K562 (cell line): ENCODE data around the gene AAR2. TPM values are rescaled to one million over a fixed set of nuclear protein-coding genes. Genes with fewer than 3 reads are reported as not detected.

Experiments
- ATAC-seq: fragments of 200-7000 bp; cut with Tn5 transposase; 3 replicates; pipeline ENCODE4 v1.9.1; 2020; ENCODE audit warnings: moderate library complexity
- BruUV-seq: library from RNA; stranded (reverse); fragments of 400-500 nt; replicated peaks from 2 replicates; lab custom pipeline; 2021; lab: Mats Ljungman, UMichigan
- CTCF ChIA-PET: fragments of 300-600 bp; formaldehyde crosslinking; extraction: SDS; loops from one replicate; lab custom pipeline; 2021; ENCODE audit warnings: low intra/inter-chr PET ratio; lab: Yijun Ruan, JAX
- POLR2A ChIA-PET: fragments of 300-600, 350-650 bp; sonication (Branson Sonifier 250); formaldehyde crosslinking; extraction: SDS; loops from one replicate; lab custom pipeline; 2021; ENCODE audit warnings: antibody characterized with exemption, inconsistent platforms; lab: Yijun Ruan, JAX
- DNase-seq, 4 experiments: peaks; one replicate each; pipeline versions ENCODE4 v3.0.0 to v3.0.0-alpha.2; 2011 to 2018; ENCODE audit warnings: low spot score in 3 of 4, mixed read lengths in 3 of 4; ENCODE audit errors: extremely low read depth in 1 of 4
- FAIRE-seq: peaks from 2 replicates; lab custom pipeline; 2011; peaks lifted over from hg19 to GRCh38; lab: Jason Lieb, UNC
- H2AFZ ChIP-seq: 2 replicates; pipeline ENCODE4 v1.6.0; 2011; ENCODE audit warnings: low read depth, low read length, control low read depth, inconsistent platforms
- H3K27ac ChIP-seq: fragments of 200-600 bp; 3 replicates; pipeline ENCODE4 v1.8.0; 2011; ENCODE audit warnings: low read depth, mild to moderate bottlenecking, control low read depth, inconsistent platforms, low read length, moderate library complexity, mixed read lengths; ENCODE audit errors: extremely low read depth
- H3K27me3 ChIP-seq, 2 experiments: fragments of 300-600 bp in 1 of 2; 2 replicates in 1 of 2; 3 replicates in 1 of 2; pipeline versions ENCODE4 v1.6.0 to v1.8.0; 2011; ENCODE audit warnings: inconsistent platforms in 2 of 2, low read length in 2 of 2, mild to moderate bottlenecking in 1 of 2, mixed read lengths in 1 of 2, moderate library complexity in 1 of 2; ENCODE audit not compliant: control insufficient read depth in 2 of 2, insufficient read depth in 2 of 2
- H3K36me3 ChIP-seq: fragments of 300-600 bp; 3 replicates; pipeline ENCODE4 v1.8.0; 2011; ENCODE audit warnings: mild to moderate bottlenecking, low read length, inconsistent platforms; ENCODE audit not compliant: control insufficient read depth, insufficient read depth
- H3K4me1 ChIP-seq, 2 experiments: fragments of 200-600 bp in 1 of 2; replicated peaks in 1 of 2; 2 replicates in 1 of 2; 3 replicates in 1 of 2; pipeline versions ENCODE4 v1.5.1 to v1.8.0; 2011; ENCODE audit warnings: inconsistent platforms in 2 of 2, low read length in 2 of 2, mild to moderate bottlenecking in 1 of 2, mixed read lengths in 1 of 2, moderate library complexity in 1 of 2; ENCODE audit not compliant: control insufficient read depth in 2 of 2, insufficient read depth in 2 of 2
- H3K4me2 ChIP-seq: 2 replicates; pipeline ENCODE4 v1.6.1; 2011; ENCODE audit warnings: low read length, control low read depth, inconsistent platforms, mixed read lengths; ENCODE audit not compliant: insufficient read depth
- H3K4me3 ChIP-seq: fragments of 200-600 bp; sonication (generic), shearing (Covaris generic); 2 replicates; pipeline ENCODE4 v1.5.1; 2016; ENCODE audit warnings: control low read depth, inconsistent platforms
- H3K79me2 ChIP-seq: fragments of 200-600 bp; 3 replicates; pipeline ENCODE4 v1.8.0; 2011; ENCODE audit warnings: low read length, inconsistent platforms; ENCODE audit not compliant: control insufficient read depth, insufficient read depth
- H3K9ac ChIP-seq, 2 experiments: 2 replicates each; pipeline versions ENCODE4 v1.6.0 to v1.6.1; 2011; ENCODE audit warnings: low read depth in 2 of 2, low read length in 2 of 2, control low read depth in 1 of 2, inconsistent platforms in 1 of 2, mild to moderate bottlenecking in 1 of 2, mixed read lengths in 1 of 2; ENCODE audit not compliant: insufficient read depth in 1 of 2
- H3K9me1 ChIP-seq: one replicate; pipeline ENCODE4 v1.6.0; 2011; ENCODE audit warnings: inconsistent platforms, mild to moderate bottlenecking, low read length, moderate library complexity; ENCODE audit not compliant: control insufficient read depth, insufficient read depth
- H3K9me3 ChIP-seq: replicated peaks from 2 replicates; pipeline ENCODE4 v1.5.1; 2011; ENCODE audit warnings: low read depth, low read length, inconsistent platforms; ENCODE audit not compliant: control insufficient read depth, insufficient read depth
- H4K20me1 ChIP-seq: replicated peaks from 2 replicates; pipeline ENCODE4 v1.6.1; 2011; ENCODE audit warnings: low read length, inconsistent platforms, mixed read lengths; ENCODE audit not compliant: control insufficient read depth, insufficient read depth
- BRD4 ChIP-seq: fragments of 200-600 bp; sonication (generic); IDR thresholded peaks from 2 replicates; pipeline ENCODE4 v1.6.1; 2017; ENCODE audit warnings: inconsistent platforms
- CBFA2T3 ChIP-seq: fragments of 450-650 bp; IDR thresholded peaks from 2 replicates; pipeline ENCODE4 v1.6.1; 2017
- CHD1 ChIP-seq: fragments of 200-600 bp; sonication (generic); IDR thresholded peaks from one replicate; pipeline ENCODE4 v1.6.1; 2012; ENCODE audit warnings: mild to moderate bottlenecking, moderate library complexity, low read length, inconsistent platforms
- DACH1 ChIP-seq: fragments of 450-650 bp; IDR thresholded peaks from 2 replicates; pipeline ENCODE4 v1.6.1; 2018; ENCODE audit not compliant: partially characterized antibody
- FOXJ3 ChIP-seq: sonication (generic); formaldehyde crosslinking; IDR thresholded peaks from 2 replicates; pipeline ENCODE4 v1.4.0; 2020; ENCODE audit warnings: mild to moderate bottlenecking, missing genetic modification reagents
- GABPA ChIP-seq: fragments of 200-800 bp; sonication (Bioruptor generic); conservative IDR thresholded peaks from 2 replicates; pipeline ENCODE4 v1.6.1; 2016; ENCODE audit warnings: low read depth, missing genetic modification characterization, missing compliant biosample characterization
- HMG20A ChIP-seq: fragments of 450-650 bp; formaldehyde crosslinking; conservative IDR thresholded peaks from 2 replicates; pipeline ENCODE4 v1.4.0; 2020; ENCODE audit warnings: mild to moderate bottlenecking, mixed read lengths
- HSF4 ChIP-seq: fragments of 250-450 bp; sonication (Bioruptor Pico); IDR thresholded peaks from 2 replicates; pipeline ENCODE4 v2.1.2; 2022; ENCODE audit warnings: mild to moderate bottlenecking, moderate library complexity, borderline replicate concordance
- NUFIP1 ChIP-seq: fragments of 450-650 bp; IDR thresholded peaks from 2 replicates; pipeline ENCODE4 v1.6.1; 2018; ENCODE audit not compliant: partially characterized antibody
- SMAD2 ChIP-seq: fragments of 150-350 bp; IDR thresholded peaks from 2 replicates; pipeline ENCODE4 v1.6.1; 2014; ENCODE audit warnings: low read depth, mild to moderate bottlenecking, low read length
- ZNF444 ChIP-seq: fragments of 250-450 bp; sonication (Bioruptor Pico); IDR thresholded peaks from 2 replicates; pipeline ENCODE4 v1.4.0; 2020; ENCODE audit warnings: mild to moderate bottlenecking, moderate library complexity
- WGBS: fragments of 100-300 bp; shearing (Covaris generic); methylation state at CpG from one replicate; pipeline ENCODE4 v1.1.6; 2016; ENCODE audit warnings: low coverage, mixed read lengths; ENCODE audit not compliant: insufficient coverage; ENCODE audit errors: missing lambda C conversion rate; 5-methylcytosine and 5-hydroxymethylcytosine counted together
- in situ Hi-C: fragments of 300-500 bp; cut with MboI; formaldehyde crosslinking; loops from 4 replicates; pipeline ENCODE4 v1.15.0; 2018; ENCODE audit warnings: inconsistent platforms, mixed read lengths
- intact Hi-C: fragments of 100-400 bp; cut with micrococcal nuclease; formaldehyde crosslinking; loops from 2 replicates; pipeline ENCODE4 v1.14.2; 2022
- polyA plus RNA-seq, 8 experiments: library from polyadenylated mRNA; depleted of rRNA in 4 of 8; stranded (reverse) in 5 of 8; unstranded in 3 of 8; fragments of >200 nt; fragmentation: Nextera tagmentation in 2 of 8; fragmentation: Illumina TruSeq in 1 of 8; extraction: Ambion mirVana in 2 of 8; extraction: Trizol in 1 of 8; gene quantifications; 2 replicates each; pipeline versions ENCODE4 v1.2.1 to v1.2.3, GENCODE V29; 2011 to 2014; ENCODE audit warnings: inconsistent platforms in 1 of 8, missing spikeins in 1 of 8
- total RNA-seq, 7 experiments: library from RNA; depleted of rRNA in 6 of 7; stranded (reverse); fragments of >200 nt in 6 of 7; fragmentation: Illumina TruSeq in 2 of 7; extraction: Trizol in 2 of 7; gene quantifications; 2 replicates each; pipeline versions ENCODE4 v1.2.1 to v1.2.3, GENCODE V29; 2011 to 2021; ENCODE audit warnings: low replicate concordance in 1 of 7
- TF ChIP-seq, protein P1 (sequence below): fragments of 200-800 bp; sonication (Bioruptor generic); IDR thresholded peaks from 2 replicates; pipeline ENCODE4 v1.6.1; 2017; ENCODE audit warnings: missing genetic modification characterization, missing compliant biosample characterization
- TF ChIP-seq, protein P2 (sequence below): fragments of 450-650 bp; formaldehyde crosslinking; IDR thresholded peaks from 2 replicates; pipeline ENCODE4 v1.4.0; 2022; ENCODE audit warnings: missing genetic modification characterization
- TF ChIP-seq, protein P3 (sequence below): sonication (generic); formaldehyde crosslinking; IDR thresholded peaks from 2 replicates; pipeline ENCODE4 v1.8.0; 2022; ENCODE audit warnings: mild to moderate bottlenecking, low read depth, missing genetic modification reagents
- TF ChIP-seq, protein P4 (sequence below): sonication (generic); formaldehyde crosslinking; IDR thresholded peaks from 2 replicates; pipeline ENCODE4 v1.8.0; 2022; ENCODE audit warnings: mild to moderate bottlenecking, missing genetic modification reagents

Gene AAR2
- total and polyA plus RNA-seq, 9 of the 15 experiments (the other 6 are each of a cell fraction or from before 2014, with no cell fraction given): 6.5 to 36.2 (median 24.7) TPM

DNA sequence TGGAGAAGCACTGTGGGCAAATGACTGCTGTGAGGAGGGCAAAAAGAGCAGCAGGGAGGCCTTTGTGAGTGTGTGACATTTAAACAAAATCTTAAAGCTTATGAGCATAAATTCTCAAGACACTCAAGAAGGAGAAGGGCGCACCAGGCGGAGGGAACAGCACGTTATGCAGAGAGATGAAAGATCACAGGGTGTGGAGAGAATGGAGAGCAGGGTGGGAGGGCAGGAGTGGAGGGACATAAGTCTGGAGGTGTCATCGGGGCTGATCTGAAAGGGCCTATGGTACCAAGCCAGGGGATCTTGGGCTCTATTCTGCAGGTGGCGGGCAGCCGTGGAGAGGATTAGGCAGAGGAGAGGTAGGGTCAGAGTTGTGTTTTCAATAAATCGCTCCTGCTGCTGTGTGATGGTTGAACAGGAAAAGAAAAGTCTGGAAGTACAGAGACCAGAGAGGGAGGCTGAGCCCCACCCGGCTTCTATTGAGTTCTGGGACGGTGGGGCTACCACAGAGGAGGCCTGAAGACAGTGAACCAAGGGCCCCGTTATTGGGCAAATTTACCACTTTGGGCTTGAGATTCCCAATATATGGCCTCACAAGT lies 45.6 kb downstream of the AAR2 start:
- no peak for FAIRE-seq
- Histone ChIP-seq H3K27ac (no peak overlapping the region), H3K9me3 (no peaks in the 10 kb centered on the region), H4K20me1 (no peaks in the 10 kb centered on the region), H3K36me3 (no peaks in the 10 kb centered on the region), H3K4me3 (no peak overlapping the region), H3K4me2 (no peak overlapping the region), H3K9ac (no peak overlapping the region), H3K27me3 (peaks cover 6 to 41% of the 10 kb centered on the region in 2 experiments; a peak in 3 of 5 replicates), H3K4me1 (no peaks in the 10 kb centered on the region), H3K9me1 (no peaks in the 10 kb centered on the region), H3K79me2 (no peaks in the 10 kb centered on the region), H2AFZ (no peak overlapping the region)
- WGBS: 0% methylated on average over 10 of the region's 10 CpGs
- POLR2A ChIA-PET: interaction anchor here (0.6 to 1.1 kb wide), 3 partner anchors 39 to 1405 kb away, joined by 3 to 5 read pairs (median 3); partner anchors contain the start of gene ACSS2
- BruUV-seq: no TSS peak
- no peak for ATAC-seq
- intact Hi-C loops: no loop called here
- no peak for DNase-seq
- in situ Hi-C loops: no loop called here
- CTCF ChIA-PET: no interaction called here
- TF ChIP-seq DACH1 (no peak), ZNF444 (CRISPR knock-in tag) (no peak), NUFIP1 (no peak), BRD4 (no peak), CBFA2T3 (no peak), FOXJ3 (CRISPR knock-in tag) (no peak), SMAD2 (no peak), GABPA (tag) (no peak), HSF4 (CRISPR knock-in tag) (no peak), CHD1 (no peak), HMG20A (CRISPR knock-in tag) (no peak)
- TF ChIP-seq, protein P1, sequence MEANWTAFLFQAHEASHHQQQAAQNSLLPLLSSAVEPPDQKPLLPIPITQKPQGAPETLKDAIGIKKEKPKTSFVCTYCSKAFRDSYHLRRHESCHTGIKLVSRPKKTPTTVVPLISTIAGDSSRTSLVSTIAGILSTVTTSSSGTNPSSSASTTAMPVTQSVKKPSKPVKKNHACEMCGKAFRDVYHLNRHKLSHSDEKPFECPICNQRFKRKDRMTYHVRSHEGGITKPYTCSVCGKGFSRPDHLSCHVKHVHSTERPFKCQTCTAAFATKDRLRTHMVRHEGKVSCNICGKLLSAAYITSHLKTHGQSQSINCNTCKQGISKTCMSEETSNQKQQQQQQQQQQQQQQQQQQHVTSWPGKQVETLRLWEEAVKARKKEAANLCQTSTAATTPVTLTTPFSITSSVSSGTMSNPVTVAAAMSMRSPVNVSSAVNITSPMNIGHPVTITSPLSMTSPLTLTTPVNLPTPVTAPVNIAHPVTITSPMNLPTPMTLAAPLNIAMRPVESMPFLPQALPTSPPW: no peak
- TF ChIP-seq, protein P2, sequence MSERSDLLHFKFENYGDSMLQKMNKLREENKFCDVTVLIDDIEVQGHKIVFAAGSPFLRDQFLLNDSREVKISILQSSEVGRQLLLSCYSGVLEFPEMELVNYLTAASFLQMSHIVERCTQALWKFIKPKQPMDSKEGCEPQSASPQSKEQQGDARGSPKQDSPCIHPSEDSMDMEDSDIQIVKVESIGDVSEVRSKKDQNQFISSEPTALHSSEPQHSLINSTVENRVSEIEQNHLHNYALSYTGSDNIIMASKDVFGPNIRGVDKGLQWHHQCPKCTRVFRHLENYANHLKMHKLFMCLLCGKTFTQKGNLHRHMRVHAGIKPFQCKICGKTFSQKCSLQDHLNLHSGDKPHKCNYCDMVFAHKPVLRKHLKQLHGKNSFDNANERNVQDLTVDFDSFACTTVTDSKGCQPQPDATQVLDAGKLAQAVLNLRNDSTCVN (CRISPR knock-in tag): no peak
- TF ChIP-seq, protein P3, sequence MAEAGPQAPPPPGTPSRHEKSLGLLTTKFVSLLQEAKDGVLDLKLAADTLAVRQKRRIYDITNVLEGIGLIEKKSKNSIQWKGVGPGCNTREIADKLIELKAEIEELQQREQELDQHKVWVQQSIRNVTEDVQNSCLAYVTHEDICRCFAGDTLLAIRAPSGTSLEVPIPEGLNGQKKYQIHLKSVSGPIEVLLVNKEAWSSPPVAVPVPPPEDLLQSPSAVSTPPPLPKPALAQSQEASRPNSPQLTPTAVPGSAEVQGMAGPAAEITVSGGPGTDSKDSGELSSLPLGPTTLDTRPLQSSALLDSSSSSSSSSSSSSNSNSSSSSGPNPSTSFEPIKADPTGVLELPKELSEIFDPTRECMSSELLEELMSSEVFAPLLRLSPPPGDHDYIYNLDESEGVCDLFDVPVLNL: no peak
- TF ChIP-seq, protein P4, sequence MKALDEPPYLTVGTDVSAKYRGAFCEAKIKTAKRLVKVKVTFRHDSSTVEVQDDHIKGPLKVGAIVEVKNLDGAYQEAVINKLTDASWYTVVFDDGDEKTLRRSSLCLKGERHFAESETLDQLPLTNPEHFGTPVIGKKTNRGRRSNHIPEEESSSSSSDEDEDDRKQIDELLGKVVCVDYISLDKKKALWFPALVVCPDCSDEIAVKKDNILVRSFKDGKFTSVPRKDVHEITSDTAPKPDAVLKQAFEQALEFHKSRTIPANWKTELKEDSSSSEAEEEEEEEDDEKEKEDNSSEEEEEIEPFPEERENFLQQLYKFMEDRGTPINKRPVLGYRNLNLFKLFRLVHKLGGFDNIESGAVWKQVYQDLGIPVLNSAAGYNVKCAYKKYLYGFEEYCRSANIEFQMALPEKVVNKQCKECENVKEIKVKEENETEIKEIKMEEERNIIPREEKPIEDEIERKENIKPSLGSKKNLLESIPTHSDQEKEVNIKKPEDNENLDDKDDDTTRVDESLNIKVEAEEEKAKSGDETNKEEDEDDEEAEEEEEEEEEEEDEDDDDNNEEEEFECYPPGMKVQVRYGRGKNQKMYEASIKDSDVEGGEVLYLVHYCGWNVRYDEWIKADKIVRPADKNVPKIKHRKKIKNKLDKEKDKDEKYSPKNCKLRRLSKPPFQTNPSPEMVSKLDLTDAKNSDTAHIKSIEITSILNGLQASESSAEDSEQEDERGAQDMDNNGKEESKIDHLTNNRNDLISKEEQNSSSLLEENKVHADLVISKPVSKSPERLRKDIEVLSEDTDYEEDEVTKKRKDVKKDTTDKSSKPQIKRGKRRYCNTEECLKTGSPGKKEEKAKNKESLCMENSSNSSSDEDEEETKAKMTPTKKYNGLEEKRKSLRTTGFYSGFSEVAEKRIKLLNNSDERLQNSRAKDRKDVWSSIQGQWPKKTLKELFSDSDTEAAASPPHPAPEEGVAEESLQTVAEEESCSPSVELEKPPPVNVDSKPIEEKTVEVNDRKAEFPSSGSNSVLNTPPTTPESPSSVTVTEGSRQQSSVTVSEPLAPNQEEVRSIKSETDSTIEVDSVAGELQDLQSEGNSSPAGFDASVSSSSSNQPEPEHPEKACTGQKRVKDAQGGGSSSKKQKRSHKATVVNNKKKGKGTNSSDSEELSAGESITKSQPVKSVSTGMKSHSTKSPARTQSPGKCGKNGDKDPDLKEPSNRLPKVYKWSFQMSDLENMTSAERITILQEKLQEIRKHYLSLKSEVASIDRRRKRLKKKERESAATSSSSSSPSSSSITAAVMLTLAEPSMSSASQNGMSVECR (CRISPR knock-in tag): no peak
